HepG2 (cell line): Measurements from ENCODE around the gene RPH3AL. TPM values are rescaled to one million over a fixed set of nuclear protein-coding genes. Genes with fewer than 3 reads are reported as not detected.

Experiments
- ATAC-seq: fragments of 200-7000 bp; cut with Tn5 transposase; 3 replicates; pipeline ENCODE4 v1.9.1; 2020; ENCODE audit warnings: mild to moderate bottlenecking, moderate library complexity
- BruUV-seq: library from RNA; stranded (reverse); fragments of 400-500 nt; replicated peaks from 2 replicates; lab custom pipeline; 2021; lab: Mats Ljungman, UMichigan
- CTCF ChIA-PET: fragments of 300-600 bp; formaldehyde crosslinking; extraction: SDS; loops from one replicate; lab custom pipeline; 2021; ENCODE audit warnings: low total read pairs, inconsistent platforms, low intra/inter-chr PET ratio; lab: Yijun Ruan, JAX
- POLR2A ChIA-PET: fragments of 350-600 bp; sonication (Branson Sonifier 250); formaldehyde crosslinking; loops from one replicate; lab custom pipeline; 2020; ENCODE audit warnings: antibody characterized with exemption, inconsistent platforms; lab: Yijun Ruan, JAX
- DNase-seq: peaks from one replicate; pipeline ENCODE4 v3.0.0-alpha.2; 2015; ENCODE audit warnings: low spot score
- FAIRE-seq: peaks from 3 replicates; lab custom pipeline; 2011; peaks lifted over from hg19 to GRCh38; lab: Jason Lieb, UNC
- H2AFZ ChIP-seq: one replicate; pipeline ENCODE4 v1.6.1; 2011; ENCODE audit warnings: low read length, inconsistent platforms
- H3K27ac ChIP-seq: fragments of 300-600 bp; 3 replicates; pipeline ENCODE4 v1.8.0; 2011; ENCODE audit warnings: mixed run types, mild to moderate bottlenecking, mixed read lengths, low read length, inconsistent platforms; ENCODE audit not compliant: insufficient read depth; ENCODE audit errors: extremely low read length
- H3K27me3 ChIP-seq, 2 experiments: fragments of 200-600 bp in 1 of 2; 2 replicates in 1 of 2; 3 replicates in 1 of 2; pipeline versions ENCODE4 v1.6.0 to v1.8.0; 2011; ENCODE audit warnings: low read length in 2 of 2, mild to moderate bottlenecking in 2 of 2, moderate library complexity in 2 of 2, inconsistent platforms in 1 of 2; ENCODE audit not compliant: insufficient read depth in 2 of 2, control insufficient read depth in 1 of 2
- H3K36me3 ChIP-seq, 2 experiments: fragments of 200-600 bp in 1 of 2; replicated peaks in 1 of 2; 2 replicates in 1 of 2; 3 replicates in 1 of 2; pipeline versions ENCODE4 v1.5.1 to v1.8.0; 2011; ENCODE audit warnings: low read length in 2 of 2, inconsistent platforms in 1 of 2; ENCODE audit not compliant: insufficient read depth in 2 of 2, control insufficient read depth in 1 of 2
- H3K4me1 ChIP-seq: 2 replicates; pipeline ENCODE4 v1.5.1; 2012; ENCODE audit warnings: low read length, inconsistent platforms; ENCODE audit not compliant: insufficient read depth
- H3K4me2 ChIP-seq: 2 replicates; pipeline ENCODE4 v1.6.0; 2011; ENCODE audit warnings: low read depth, low read length, inconsistent platforms
- H3K4me3 ChIP-seq, 3 experiments: fragments of 200-600 bp in 1 of 3; sonication (generic), shearing (Covaris generic) in 1 of 3; replicated peaks in 1 of 3; 2 replicates each; pipeline ENCODE4 v1.5.1; 2011 to 2016; ENCODE audit warnings: low read length in 3 of 3, inconsistent platforms in 2 of 3, low read depth in 2 of 3, mild to moderate bottlenecking in 2 of 3, control low read depth in 1 of 3, mixed read lengths in 1 of 3; ENCODE audit not compliant: insufficient read depth in 1 of 3
- H3K79me2 ChIP-seq: one replicate; pipeline ENCODE4 v1.6.1; 2011; ENCODE audit warnings: low read length, inconsistent platforms; ENCODE audit not compliant: insufficient read depth
- H3K9ac ChIP-seq: 2 replicates; pipeline ENCODE4 v1.6.0; 2011; ENCODE audit warnings: mild to moderate bottlenecking, low read depth, low read length, inconsistent platforms; ENCODE audit not compliant: insufficient read depth
- H3K9me3 ChIP-seq: 2 replicates; pipeline ENCODE4 v1.5.1; 2012; ENCODE audit warnings: mild to moderate bottlenecking, low read length
- H4K20me1 ChIP-seq: 2 replicates; pipeline ENCODE4 v1.6.0; 2011; ENCODE audit warnings: inconsistent platforms, mild to moderate bottlenecking, low read length, moderate library complexity; ENCODE audit not compliant: insufficient read depth
- BRF2 ChIP-seq: sonication (generic); formaldehyde crosslinking; IDR thresholded peaks from 2 replicates; pipeline ENCODE4 v1.8.1; 2022; ENCODE audit warnings: mild to moderate bottlenecking, missing genetic modification reagents
- CBX1 ChIP-seq: IDR thresholded peaks from one replicate; pipeline ENCODE4 v1.6.1; 2016; ENCODE audit warnings: antibody characterized with exemption, low read depth
- DMAP1 ChIP-seq: IDR thresholded peaks from 2 replicates; pipeline ENCODE4 v1.6.1; 2016
- EZH2 ChIP-seq: conservative IDR thresholded peaks from 2 replicates; pipeline ENCODE4 v1.6.1; 2012; ENCODE audit warnings: mild to moderate bottlenecking, low read depth, low read length, moderate library complexity
- NFE2L1 ChIP-seq: sonication (generic); formaldehyde crosslinking; IDR thresholded peaks from 2 replicates; pipeline ENCODE4 v1.4.0; 2020; ENCODE audit warnings: missing genetic modification reagents, mild to moderate bottlenecking, borderline replicate concordance
- PAX8 ChIP-seq: sonication (generic); formaldehyde crosslinking; IDR thresholded peaks from 2 replicates; pipeline ENCODE4 v1.8.0; 2022; ENCODE audit warnings: mild to moderate bottlenecking, missing genetic modification reagents, borderline replicate concordance
- RXRB ChIP-seq: IDR thresholded peaks from 2 replicates; pipeline ENCODE4 v1.6.1; 2016; ENCODE audit warnings: borderline replicate concordance, missing genetic modification reagents, missing compliant biosample characterization
- TCF12 ChIP-seq, 2 experiments: fragments of 450-650 bp in 1 of 2; sonication (generic) in 1 of 2; formaldehyde crosslinking in 1 of 2; IDR thresholded peaks; 2 replicates each; pipeline versions ENCODE4 v1.6.1 to v1.8.0; 2017 to 2022; ENCODE audit warnings: antibody characterized with exemption in 1 of 2, mild to moderate bottlenecking in 1 of 2, missing genetic modification reagents in 1 of 2, moderate library complexity in 1 of 2
- ZBED4 ChIP-seq: sonication (generic); formaldehyde crosslinking; IDR thresholded peaks from 2 replicates; pipeline ENCODE4 v1.4.0; 2020; ENCODE audit warnings: missing genetic modification reagents, borderline replicate concordance
- ZBTB33 ChIP-seq: sonication (generic); formaldehyde crosslinking; IDR thresholded peaks from 2 replicates; pipeline ENCODE4 v1.4.0; 2020; ENCODE audit warnings: missing genetic modification reagents
- ZKSCAN1 ChIP-seq: fragments of 150-350 bp; IDR thresholded peaks from 2 replicates; pipeline ENCODE4 v1.6.1; 2014; ENCODE audit warnings: low read length
- ZNF329 ChIP-seq: sonication (generic); formaldehyde crosslinking; IDR thresholded peaks from 2 replicates; pipeline ENCODE4 v1.9.0; 2021; ENCODE audit warnings: low read depth, mild to moderate bottlenecking, missing genetic modification reagents
- ZNF678 ChIP-seq: sonication (generic); formaldehyde crosslinking; IDR thresholded peaks from 2 replicates; pipeline ENCODE4 v1.4.0; 2020; ENCODE audit warnings: mild to moderate bottlenecking, missing genetic modification reagents
- ZNF7 ChIP-seq: IDR thresholded peaks from 2 replicates; pipeline ENCODE4 v1.6.1; 2016; ENCODE audit warnings: missing biosample characterization, missing genetic modification reagents
- WGBS: methylation state at CpG from one replicate; pipeline ENCODE4 v1.1.6; 2017; ENCODE audit warnings: low lambda C conversion rate; 5-methylcytosine and 5-hydroxymethylcytosine counted together
- in situ Hi-C: cut with HindIII; loops from 2 replicates; pipeline ENCODE4 v1.10.0; 2017; ENCODE audit warnings: low pct_unique_long_range_greater_than_20kb; ENCODE audit not compliant: extremely low pct_ligation_motif_present
- intact Hi-C: fragments of 100-400 bp; cut with micrococcal nuclease; formaldehyde crosslinking; loops from one replicate; pipeline ENCODE4 v1.10.0; 2022; ENCODE audit not compliant: unreplicated experiment
- polyA plus RNA-seq, 8 experiments: library from polyadenylated mRNA; depleted of rRNA in 3 of 8; stranded (reverse) in 7 of 8; unstranded in 1 of 8; fragments of >200 nt; fragmentation: Illumina TruSeq in 4 of 8; extraction: Trizol in 4 of 8; gene quantifications; 2 replicates each; pipeline versions ENCODE4 v1.2.1 to v1.2.3, GENCODE V29; 2011 to 2016; ENCODE audit warnings: low read depth in 4 of 8, missing spikeins in 1 of 8, mixed read lengths in 1 of 8; ENCODE audit not compliant: insufficient read depth in 1 of 8
- total RNA-seq, 5 experiments: library from RNA; depleted of rRNA; stranded (reverse); fragments of >200 nt; fragmentation: Illumina TruSeq; extraction: Trizol; gene quantifications; 2 replicates each; pipeline ENCODE4 v1.2.3, GENCODE V29; 2016; ENCODE audit warnings: low read depth in 1 of 5

The RPH3AL gene
- total and polyA plus RNA-seq, 2 of the 13 experiments (the other 11 are each of a cell fraction or from before 2014, with no cell fraction given): 7.8 to 16.4 TPM

- TF ChIP-seq ZBED4 (CRISPR knock-in tag): no peak
Measured at GRCh38 chr17:280901-281300, 71.7 kb downstream of the RPH3AL start (continued).

GRCh38 chr17:280216-280615, 72.4 kb downstream of the RPH3AL start:
- Histone ChIP-seq H3K4me2 (no peak overlapping the region), H3K9ac (no peak overlapping the region), H3K36me3 (peaks cover 8 to 10% of the 10 kb centered on the region in 2 experiments; a peak in 3 of 5 replicates), H2AFZ (no peak overlapping the region), H3K4me1 (peaks cover 17% of the 10 kb centered on the region), H3K9me3 (no peaks in the 10 kb centered on the region), H4K20me1 (0 out of 2 replicates have a peak, but pooled peaks cover 3% of the 10 kb centered on the region), H3K27ac (no peak overlapping the region), H3K27me3 (no peaks in the 10 kb centered on the region), H3K4me3 (no peak overlapping the region), H3K79me2 (no peaks in the 10 kb centered on the region)
- POLR2A ChIA-PET: no interaction called here
- ATAC-seq (no peak), DNase-seq (no peak), FAIRE-seq (no peak)
- in situ Hi-C loops (no loop called here), intact Hi-C loops (no loop called here)
- CTCF ChIA-PET: no interaction called here
- no peak for TF ChIP-seq TCF12 (IDR thresholded peaks at IDR 0.05)
- TF ChIP-seq TCF12 (CRISPR knock-in tag; IDR thresholded peaks at IDR 0.05): no peak
- no peak for TF ChIP-seq DMAP1 (CRISPR knock-in tag)
- TF ChIP-seq ZNF329 (CRISPR knock-in tag): no peak
- no peak for TF ChIP-seq BRF2 (CRISPR knock-in tag)
- TF ChIP-seq EZH2: no peak
- TF ChIP-seq ZBTB33 (CRISPR knock-in tag): no peak
- TF ChIP-seq ZNF678 (CRISPR knock-in tag): no peak
- TF ChIP-seq NFE2L1 (CRISPR knock-in tag): no peak
- no peak for TF ChIP-seq PAX8 (CRISPR knock-in tag)
- no peak for TF ChIP-seq RXRB (CRISPR knock-in tag)
- no peak for TF ChIP-seq CBX1
- TF ChIP-seq ZKSCAN1: no peak
- TF ChIP-seq ZNF7 (CRISPR knock-in tag): no peak
- WGBS: 90% methylated on average over 7 of the region's 7 CpGs
- no TSS peak for BruUV-seq
